ENCODE data around the gene RNF40. TPM values are rescaled to one million over a fixed set of nuclear protein-coding genes. Genes with fewer than 3 reads are reported as not detected.

RNF40 gene
- total and polyA plus RNA-seq, 2 of the 8 experiments (the other 6 are each of a cell fraction or from before 2014, with no cell fraction given) = 38.5 to 68.7 TPM

GRCh38 chr16:30723725-30724355 is 38.3 kb upstream of the RNF40 start (continued):
- TF ChIP-seq, protein P1, sequence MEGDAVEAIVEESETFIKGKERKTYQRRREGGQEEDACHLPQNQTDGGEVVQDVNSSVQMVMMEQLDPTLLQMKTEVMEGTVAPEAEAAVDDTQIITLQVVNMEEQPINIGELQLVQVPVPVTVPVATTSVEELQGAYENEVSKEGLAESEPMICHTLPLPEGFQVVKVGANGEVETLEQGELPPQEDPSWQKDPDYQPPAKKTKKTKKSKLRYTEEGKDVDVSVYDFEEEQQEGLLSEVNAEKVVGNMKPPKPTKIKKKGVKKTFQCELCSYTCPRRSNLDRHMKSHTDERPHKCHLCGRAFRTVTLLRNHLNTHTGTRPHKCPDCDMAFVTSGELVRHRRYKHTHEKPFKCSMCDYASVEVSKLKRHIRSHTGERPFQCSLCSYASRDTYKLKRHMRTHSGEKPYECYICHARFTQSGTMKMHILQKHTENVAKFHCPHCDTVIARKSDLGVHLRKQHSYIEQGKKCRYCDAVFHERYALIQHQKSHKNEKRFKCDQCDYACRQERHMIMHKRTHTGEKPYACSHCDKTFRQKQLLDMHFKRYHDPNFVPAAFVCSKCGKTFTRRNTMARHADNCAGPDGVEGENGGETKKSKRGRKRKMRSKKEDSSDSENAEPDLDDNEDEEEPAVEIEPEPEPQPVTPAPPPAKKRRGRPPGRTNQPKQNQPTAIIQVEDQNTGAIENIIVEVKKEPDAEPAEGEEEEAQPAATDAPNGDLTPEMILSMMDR (IDR thresholded peaks at IDR 0.05; ENCODE audit: control extremely low read depth in 1 of 3, insufficient read depth in 1 of 3, low read depth in 1 of 3, low read length in 3 of 3) = no peak
- TF ChIP-seq CHD7 (IDR thresholded peaks at IDR 0.05; ENCODE audit: insufficient replicate concordance, low read length) (no peak), TBP (IDR thresholded peaks at IDR 0.05; ENCODE audit: low read depth, low read length) (no peak), GABPA (IDR thresholded peaks at IDR 0.05; ENCODE audit: borderline replicate concordance, insufficient read depth, low read length) (no peak), POLR2A (IDR thresholded peaks at IDR 0.05; ENCODE audit: control extremely low read depth in 1 of 2, low read depth in 2 of 2, low read length in 2 of 2) (no peak), EP300 (IDR thresholded peaks at IDR 0.05; ENCODE audit: borderline replicate concordance in 1 of 2, low read depth in 2 of 2, low read length in 2 of 2) (no peak), SAP30 (IDR thresholded peaks at IDR 0.05; ENCODE audit: insufficient read depth, insufficient replicate concordance, low read length) (no peak)

Measured in H1 (cell line).